ENCODE results near the gene SLC43A2.

- TF ChIP-seq PATZ1 (CRISPR knock-in tag; IDR thresholded peaks at IDR 0.05; ENCODE audit: borderline replicate concordance), result no peak
- TF ChIP-seq CSRNP3 (CRISPR knock-in tag; IDR thresholded peaks at IDR 0.05), result no peak
These were observed 64.6 kb downstream of the SLC43A2 start for GRCh38 chr17:1563786-1564613.

Measured in SK-N-SH treated with all-trans-retinoic acid at 6 μM for 48 hours (cell line).